ENCODE data around the gene GAPDH.

Gene GAPDH

DNA sequence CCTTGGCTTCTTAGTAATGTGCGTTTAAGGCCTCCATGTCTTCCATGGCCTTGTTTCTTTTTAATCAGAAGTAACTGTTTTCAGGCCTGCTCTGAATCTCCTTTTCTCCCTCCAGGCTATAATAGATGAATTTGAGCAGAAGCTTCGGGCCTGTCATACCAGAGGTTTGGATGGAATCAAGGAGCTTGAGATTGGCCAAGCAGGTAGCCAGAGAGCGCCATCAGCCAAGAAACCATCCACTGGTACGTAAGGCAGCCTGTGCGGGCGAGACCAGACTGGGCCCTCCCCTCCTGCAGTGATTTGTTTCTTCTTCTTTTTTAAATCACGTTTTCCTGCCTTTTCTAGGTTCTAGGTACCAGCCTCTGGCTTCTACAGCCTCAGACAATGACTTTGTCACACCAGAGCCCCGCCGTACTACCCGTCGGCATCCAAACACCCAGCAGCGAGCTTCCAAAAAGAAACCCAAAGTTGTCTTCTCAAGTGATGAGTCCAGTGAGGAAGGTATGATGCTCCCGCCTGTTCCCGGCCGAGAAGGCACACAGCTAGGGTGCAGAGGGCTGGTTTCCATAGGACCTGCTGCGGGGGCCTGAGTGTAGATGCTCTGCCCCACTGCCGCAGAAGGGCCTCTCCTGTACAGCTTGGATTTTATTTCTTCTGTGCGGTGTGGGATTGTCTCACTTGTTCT lies 3.6 kb upstream of the GAPDH start:
- DNase-seq = no peak

DNA sequence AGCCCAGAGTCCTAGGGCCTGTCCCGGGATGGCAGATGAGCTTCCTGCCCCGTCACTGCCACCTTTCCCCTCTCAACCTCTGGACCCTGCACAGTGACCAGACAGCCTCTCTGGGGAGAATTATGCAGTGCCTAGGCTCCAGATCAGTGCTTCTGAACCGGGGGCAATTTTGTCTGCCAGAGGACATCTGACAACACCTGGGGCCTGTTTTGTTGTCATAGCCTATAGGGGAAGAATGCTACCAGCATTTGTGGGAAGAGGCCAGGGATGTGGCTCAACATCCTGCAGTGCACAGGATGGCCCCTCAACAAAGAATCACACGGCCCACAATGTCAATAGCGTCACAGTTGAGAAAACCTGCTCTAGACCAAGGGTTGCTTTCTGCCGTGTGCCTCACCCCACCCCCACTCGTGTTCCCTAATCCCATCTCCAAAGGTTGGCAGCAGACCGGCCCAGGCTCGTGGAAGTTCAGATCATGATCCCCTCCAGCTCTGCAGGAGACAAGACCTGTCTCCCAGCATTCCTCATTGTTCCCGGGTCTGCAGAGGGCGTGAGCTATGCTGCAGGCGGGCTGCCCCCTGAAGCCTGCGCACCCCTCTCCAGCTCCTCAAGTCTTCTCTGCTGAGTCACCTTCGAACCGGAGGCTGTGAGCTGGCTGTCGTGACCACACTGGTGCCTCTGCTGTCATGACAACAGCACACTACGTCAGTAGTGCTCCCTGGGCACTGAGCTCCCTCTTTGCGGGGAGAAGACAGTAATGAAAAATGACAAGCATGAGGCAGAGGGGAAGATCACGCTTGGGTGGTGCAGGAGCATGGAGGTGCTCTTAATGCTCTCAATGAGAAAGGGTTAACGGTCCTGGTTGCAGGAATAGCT lies 2.0 kb upstream of the GAPDH start:
- peak; percentile 84 for DNase-seq

DNA sequence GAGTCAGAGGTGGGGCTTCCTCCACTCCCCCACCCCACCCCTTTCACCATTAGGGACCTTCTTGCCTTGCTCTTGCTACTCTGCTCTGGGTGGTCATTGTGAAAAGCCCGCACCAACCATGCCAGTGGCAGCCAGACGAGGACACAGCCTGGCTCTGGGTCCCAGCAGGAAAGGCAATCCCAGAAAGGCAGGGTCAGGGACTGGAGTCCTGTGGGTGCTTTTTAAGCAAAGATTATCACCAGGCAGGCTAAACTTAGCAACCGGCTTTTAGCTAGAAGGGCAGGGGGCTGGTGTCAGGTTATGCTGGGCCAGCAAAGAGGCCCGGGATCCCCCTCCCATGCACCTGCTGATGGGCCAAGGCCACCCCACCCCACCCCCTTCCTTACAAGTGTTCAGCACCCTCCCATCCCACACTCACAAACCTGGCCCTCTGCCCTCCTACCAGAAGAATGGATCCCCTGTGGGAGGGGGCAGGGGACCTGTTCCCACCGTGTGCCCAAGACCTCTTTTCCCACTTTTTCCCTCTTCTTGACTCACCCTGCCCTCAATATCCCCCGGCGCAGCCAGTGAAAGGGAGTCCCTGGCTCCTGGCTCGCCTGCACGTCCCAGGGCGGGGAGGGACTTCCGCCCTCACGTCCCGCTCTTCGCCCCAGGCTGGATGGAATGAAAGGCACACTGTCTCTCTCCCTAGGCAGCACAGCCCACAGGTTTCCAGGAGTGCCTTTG lies 1.2 kb upstream of the GAPDH start:
- DNase-seq = no peak

DNA sequence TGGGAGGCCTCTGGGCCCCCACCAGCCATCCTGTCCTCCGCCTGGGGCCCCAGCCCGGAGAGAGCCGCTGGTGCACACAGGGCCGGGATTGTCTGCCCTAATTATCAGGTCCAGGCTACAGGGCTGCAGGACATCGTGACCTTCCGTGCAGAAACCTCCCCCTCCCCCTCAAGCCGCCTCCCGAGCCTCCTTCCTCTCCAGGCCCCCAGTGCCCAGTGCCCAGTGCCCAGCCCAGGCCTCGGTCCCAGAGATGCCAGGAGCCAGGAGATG lies 729 bp upstream of the GAPDH start:
- no peak for DNase-seq

DNA sequence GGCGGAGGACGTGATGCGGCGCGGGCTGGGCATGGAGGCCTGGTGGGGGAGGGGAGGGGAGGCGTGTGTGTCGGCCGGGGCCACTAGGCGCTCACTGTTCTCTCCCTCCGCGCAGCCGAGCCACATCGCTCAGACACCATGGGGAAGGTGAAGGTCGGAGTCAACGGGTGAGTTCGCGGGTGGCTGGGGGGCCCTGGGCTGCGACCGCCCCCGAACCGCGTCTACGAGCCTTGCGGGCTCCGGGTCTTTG lies 303 bp downstream of the GAPDH start:
- DNase-seq = no peak

DNA sequence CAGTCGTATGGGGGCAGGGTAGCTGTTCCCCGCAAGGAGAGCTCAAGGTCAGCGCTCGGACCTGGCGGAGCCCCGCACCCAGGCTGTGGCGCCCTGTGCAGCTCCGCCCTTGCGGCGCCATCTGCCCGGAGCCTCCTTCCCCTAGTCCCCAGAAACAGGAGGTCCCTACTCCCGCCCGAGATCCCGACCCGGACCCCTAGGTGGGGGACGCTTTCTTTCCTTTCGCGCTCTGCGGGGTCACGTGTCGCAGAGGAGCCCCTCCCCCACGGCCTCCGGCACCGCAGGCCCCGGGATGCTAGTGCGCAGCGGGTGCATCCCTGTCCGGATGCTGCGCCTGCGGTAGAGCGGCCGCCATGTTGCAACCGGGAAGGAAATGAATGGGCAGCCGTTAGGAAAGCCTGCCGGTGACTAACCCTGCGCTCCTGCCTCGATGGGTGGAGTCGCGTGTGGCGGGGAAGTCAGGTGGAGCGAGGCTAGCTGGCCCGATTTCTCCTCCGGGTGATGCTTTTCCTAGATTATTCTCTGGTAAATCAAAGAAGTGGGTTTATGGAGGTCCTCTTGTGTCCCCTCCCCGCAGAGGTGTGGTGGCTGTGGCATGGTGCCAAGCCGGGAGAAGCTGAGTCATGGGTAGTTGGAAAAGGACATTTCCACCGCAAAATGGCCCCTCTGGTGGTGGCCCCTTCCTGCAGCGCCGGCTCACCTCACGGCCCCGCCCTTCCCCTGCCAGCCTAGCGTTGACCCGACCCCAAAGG lies 804 bp downstream of the GAPDH start:
- peak; percentile 80 for DNase-seq

DNA sequence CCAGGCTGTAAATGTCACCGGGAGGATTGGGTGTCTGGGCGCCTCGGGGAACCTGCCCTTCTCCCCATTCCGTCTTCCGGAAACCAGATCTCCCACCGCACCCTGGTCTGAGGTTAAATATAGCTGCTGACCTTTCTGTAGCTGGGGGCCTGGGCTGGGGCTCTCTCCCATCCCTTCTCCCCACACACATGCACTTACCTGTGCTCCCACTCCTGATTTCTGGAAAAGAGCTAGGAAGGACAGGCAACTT lies 1.3 kb downstream of the GAPDH start:
- no peak for DNase-seq

DNA sequence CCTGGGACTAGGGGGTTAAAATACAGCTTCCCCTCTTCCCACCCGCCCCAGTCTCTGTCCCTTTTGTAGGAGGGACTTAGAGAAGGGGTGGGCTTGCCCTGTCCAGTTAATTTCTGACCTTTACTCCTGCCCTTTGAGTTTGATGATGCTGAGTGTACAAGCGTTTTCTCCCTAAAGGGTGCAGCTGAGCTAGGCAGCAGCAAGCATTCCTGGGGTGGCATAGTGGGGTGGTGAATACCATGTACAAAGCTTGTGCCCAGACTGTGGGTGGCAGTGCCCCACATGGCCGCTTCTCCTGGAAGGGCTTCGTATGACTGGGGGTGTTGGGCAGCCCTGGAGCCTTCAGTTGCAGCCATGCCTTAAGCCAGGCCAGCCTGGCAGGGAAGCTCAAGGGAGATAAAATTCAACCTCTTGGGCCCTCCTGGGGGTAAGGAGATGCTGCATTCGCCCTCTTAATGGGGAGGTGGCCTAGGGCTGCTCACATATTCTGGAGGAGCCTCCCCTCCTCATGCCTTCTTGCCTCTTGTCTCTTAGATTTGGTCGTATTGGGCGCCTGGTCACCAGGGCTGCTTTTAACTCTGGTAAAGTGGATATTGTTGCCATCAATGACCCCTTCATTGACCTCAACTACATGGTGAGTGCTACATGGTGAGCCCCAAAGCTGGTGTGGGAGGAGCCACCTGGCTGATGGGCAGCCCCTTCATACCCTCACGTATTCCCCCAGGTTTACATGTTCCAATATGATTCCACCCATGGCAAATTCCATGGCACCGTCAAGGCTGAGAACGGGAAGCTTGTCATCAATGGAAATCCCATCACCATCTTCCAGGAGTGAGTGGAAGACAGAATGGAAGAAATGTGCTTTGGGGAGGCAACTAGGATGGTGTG lies 1.9 kb downstream of the GAPDH start:
- DNase-seq = no peak

DNA sequence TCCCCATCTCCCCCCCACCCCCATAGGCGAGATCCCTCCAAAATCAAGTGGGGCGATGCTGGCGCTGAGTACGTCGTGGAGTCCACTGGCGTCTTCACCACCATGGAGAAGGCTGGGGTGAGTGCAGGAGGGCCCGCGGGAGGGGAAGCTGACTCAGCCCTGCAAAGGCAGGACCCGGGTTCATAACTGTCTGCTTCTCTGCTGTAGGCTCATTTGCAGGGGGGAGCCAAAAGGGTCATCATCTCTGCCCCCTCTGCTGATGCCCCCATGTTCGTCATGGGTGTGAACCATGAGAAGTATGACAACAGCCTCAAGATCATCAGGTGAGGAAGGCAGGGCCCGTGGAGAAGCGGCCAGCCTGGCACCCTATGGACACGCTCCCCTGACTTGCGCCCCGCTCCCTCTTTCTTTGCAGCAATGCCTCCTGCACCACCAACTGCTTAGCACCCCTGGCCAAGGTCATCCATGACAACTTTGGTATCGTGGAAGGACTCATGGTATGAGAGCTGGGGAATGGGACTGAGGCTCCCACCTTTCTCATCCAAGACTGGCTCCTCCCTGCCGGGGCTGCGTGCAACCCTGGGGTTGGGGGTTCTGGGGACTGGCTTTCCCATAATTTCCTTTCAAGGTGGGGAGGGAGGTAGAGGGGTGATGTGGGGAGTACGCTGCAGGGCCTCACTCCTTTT lies 2.7 kb downstream of the GAPDH start:
- no peak for DNase-seq

DNA sequence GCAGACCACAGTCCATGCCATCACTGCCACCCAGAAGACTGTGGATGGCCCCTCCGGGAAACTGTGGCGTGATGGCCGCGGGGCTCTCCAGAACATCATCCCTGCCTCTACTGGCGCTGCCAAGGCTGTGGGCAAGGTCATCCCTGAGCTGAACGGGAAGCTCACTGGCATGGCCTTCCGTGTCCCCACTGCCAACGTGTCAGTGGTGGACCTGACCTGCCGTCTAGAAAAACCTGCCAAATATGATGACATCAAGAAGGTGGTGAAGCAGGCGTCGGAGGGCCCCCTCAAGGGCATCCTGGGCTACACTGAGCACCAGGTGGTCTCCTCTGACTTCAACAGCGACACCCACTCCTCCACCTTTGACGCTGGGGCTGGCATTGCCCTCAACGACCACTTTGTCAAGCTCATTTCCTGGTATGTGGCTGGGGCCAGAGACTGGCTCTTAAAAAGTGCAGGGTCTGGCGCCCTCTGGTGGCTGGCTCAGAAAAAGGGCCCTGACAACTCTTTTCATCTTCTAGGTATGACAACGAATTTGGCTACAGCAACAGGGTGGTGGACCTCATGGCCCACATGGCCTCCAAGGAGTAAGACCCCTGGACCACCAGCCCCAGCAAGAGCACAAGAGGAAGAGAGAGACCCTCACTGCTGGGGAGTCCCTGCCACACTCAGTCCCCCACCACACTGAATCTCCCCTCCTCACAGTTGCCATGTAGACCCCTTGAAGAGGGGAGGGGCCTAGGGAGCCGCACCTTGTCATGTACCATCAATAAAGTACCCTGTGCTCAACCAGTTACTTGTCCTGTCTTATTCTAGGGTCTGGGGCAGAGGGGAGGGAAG lies 3.5 kb downstream of the GAPDH start:
- peak; percentile 81 for DNase-seq

DNA sequence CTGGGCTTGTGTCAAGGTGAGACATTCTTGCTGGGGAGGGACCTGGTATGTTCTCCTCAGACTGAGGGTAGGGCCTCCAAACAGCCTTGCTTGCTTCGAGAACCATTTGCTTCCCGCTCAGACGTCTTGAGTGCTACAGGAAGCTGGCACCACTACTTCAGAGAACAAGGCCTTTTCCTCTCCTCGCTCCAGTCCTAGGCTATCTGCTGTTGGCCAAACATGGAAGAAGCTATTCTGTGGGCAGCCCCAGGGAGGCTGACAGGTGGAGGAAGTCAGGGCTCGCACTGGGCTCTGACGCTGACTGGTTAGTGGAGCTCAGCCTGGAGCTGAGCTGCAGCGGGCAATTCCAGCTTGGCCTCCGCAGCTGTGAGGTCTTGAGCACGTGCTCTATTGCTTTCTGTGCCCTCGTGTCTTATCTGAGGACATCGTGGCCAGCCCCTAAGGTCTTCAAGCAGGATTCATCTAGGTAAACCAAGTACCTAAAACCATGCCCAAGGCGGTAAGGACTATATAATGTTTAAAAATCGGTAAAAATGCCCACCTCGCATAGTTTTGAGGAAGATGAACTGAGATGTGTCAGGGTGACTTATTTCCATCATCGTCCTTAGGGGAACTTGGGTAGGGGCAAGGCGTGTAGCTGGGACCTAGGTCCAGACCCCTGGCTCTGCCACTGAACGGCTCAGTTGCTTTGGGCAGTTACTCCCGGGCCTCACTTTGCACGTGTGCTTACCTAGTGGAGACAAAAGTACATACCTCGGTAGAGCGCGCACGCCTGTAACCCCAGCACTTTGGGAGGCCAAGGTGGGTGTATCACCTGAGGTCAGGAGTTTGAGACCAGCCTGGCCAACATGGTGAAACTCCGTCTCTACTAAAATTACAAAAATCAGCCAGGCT lies 4.3 kb downstream of the GAPDH start:
- DNase-seq = no peak

DNA sequence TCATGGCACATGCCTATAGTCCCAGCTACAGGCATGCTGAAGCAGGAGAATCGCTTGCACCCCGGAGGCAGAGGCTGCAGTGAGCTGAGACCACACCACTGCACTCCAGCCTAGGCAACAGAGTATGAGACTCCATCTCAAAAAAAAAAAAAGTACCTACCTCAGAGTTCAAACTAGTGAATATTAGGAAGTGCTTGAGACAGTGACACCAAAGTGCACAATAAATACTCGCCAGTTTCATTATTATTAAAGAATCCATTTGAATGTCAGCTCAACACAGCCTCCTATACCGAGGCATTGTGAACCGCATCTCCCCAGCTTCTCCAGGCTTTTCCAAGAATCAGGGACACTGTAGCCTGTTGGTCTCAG lies 5.0 kb downstream of the GAPDH start:
- no peak for DNase-seq

DNA sequence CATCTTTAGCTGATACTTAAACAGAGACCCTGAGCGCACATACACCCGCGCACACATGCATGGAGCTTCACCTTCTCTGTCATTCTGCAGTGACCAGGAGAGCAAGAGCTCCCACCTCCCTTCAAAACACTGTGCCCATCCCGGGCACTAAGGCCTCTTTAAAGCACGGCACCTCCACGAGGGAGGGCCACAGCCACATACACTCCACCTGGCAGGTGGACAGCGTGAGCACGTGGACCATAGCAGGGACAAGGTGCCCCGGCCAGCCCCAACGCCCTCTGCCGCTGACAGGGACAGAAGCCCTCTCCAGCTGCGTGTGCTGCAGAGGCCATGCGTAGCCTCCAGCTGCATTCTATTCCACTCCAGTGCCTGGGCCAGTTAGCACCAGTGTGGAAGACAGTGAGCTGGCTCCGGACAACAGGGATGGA lies 5.4 kb downstream of the GAPDH start:
- DNase-seq = no peak

DNA sequence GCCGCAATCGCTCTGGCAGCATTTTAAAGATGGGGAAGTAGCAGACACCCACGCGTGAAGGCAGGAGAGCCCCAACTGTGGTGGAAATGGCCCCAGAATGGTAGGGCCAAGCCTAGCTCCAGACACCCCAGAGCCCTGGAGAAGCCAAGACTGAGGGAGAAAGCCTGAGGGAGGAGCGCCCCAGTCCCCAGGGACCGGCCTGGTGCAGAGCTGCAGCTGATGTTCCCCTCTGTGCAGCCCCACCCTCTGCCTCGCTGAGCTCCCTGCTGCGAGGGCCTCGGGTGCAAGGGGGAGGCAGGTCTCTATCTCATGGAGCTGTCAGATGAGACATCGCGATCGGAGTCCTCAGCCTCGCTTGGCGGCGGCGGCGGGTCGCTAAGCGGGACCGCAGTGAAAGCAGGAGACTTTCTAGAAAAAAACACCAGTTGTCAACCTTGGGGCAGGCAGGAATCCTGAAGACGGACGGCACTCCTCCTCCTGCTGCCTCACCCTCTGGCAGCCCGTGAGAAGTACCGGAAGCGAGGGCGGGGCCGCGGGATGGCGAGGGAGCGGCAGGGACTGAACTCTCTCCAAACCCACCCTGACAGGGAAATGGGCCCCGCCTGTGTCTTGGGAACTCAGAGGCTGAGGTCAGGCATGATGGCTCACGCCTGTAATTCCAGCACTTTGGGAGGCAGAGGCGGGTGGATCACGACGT lies 6.0 kb downstream of the GAPDH start:
- no peak for DNase-seq

DNA sequence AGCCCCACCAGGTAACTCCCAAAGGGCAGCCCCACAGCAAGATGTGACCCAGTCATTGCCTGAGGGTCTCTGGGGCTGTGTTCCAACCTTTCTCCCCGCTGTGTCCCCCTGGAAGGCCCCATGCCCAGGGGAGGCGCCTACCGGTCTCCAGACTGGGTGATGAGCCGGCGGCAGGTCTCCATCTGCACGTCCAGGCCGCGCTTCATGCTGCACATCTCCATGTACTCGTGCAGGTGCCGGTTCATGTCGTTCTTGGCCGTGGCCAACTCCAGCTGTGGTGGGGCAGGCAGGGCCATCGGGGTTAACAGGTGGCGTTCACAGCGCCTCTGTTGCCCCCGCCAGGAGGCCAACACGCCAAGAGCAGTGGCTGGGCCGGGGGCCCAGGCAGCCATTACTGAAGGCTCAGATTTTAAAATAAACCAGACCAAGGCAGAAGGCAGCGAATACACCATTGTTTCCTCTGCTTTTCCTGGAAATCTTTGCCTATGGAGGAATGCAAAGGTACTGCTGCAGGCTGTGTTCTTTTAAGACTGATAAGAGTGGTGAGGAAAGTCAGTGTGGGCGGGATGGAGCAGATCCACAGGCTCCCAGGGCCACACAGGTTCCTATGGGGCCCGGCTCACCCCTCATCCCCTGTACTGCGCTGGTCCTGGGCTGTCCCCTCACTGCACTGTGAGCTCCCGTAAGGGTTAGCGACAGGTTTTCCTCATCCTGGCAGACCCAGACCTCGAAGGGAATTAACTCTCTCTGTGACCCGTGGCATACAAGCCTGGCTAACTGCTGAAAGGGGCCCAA lies 7.3 kb downstream of the GAPDH start:
- DNase-seq = no peak

DNA sequence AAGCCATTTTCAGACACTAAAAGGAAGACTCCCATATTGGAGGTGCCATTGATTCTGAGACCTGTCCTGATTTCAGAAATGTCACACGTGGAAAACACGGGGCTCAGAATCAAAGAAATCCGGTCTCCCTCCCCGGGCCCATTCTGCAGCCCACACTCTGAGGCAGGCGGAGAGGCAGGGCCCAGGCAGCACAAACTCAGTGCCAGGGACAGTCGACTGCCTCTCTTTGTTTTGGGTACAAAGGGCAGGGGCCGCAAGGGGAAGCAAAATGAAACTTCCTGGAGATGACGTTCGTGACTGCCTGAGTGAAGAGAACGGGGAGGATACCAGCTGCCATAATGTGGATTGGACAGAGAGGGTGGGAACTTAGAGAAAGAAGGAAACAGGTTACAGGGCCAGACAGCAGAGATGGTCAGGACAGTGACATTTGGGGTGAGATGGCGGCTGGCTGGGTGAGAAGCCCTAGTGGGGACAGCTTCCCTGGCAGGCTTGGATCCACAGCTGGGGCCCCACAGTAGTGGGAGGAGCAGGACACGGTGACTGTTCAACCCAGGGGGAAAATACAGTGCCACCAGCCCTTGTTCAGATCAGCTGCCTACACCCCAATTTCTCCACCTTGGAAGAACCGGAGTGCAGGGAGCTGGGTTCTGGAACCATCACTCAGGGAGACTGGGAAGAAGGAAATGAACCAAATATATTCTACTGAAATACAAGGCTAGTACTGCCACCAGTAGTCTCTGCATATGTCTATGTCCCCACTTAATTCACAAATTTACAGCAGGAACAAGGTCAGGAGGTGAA lies 8.1 kb downstream of the GAPDH start:
- no peak for DNase-seq

DNA sequence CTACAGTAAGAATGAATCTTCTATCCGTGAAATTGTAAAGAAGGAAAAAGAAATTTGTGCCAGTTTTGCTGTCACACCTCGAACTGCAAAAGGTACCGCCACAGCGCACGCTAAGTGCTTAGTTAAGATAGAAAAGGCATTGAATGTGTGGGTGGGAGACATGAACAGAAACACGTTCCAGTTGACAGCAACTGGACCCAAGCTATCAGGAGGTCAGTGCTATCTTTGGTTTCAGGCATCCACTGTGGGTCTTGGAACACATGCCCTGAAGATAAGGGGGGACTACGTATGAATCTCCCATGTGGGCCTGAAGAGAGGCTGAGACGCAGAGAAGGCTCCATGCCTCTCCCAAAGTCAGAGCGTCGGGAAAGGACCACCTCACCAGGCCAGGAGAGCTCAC lies 11.7 kb downstream of the GAPDH start:
- no peak for DNase-seq

DNA sequence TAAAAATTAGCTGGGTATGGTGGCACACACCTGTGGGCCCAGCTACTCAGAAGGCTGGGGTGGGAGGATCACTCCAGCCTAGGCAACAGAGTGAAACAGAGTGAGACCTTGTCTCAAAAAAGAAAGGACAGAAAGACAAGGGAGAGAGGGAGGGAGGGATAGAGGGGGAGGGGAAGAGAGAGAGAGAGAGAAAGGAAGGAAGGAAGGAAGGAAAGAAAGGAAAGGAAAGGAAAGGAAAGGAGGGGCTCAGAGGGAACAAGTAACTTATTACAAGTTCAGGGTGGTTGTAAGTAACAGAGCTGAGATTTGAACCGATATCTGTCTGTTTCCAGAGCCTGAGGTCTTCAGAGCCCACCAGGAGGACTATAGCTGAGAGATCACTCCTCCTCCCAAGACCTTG lies 13.2 kb downstream of the GAPDH start:
- DNase-seq = no peak
